IMR-90 (cell line): ENCODE data around the gene BCL2. TPM values are rescaled to one million over a fixed set of nuclear protein-coding genes. Genes with fewer than 3 reads are reported as not detected.

Source experiments
- ATAC-seq: fragments of 200-7000 bp; cut with Tn5 transposase; 2 replicates; pipeline ENCODE4 v1.9.1; 2020; ENCODE audit warnings: low read depth, mild to moderate bottlenecking, moderate library complexity
- BruUV-seq: library from RNA; stranded (reverse); fragments of 400-500 nt; replicated peaks from 2 replicates; lab custom pipeline; 2021; lab: Mats Ljungman, UMichigan
- CTCF ChIA-PET: fragments of 300-600 bp; formaldehyde crosslinking; extraction: SDS; loops from one replicate; lab custom pipeline; 2021; ENCODE audit warnings: antibody characterized with exemption; lab: Yijun Ruan, JAX
- POLR2A ChIA-PET: fragments of 300-600 bp; sonication (Branson Sonifier 250); formaldehyde crosslinking; loops from one replicate; lab custom pipeline; 2022; ENCODE audit warnings: antibody characterized with exemption; ENCODE audit not compliant: unreplicated experiment; lab: Charles Lee
- DNase-seq: peaks from one replicate; pipeline ENCODE4 v3.0.0; 2013
- H2AFZ ChIP-seq: replicated peaks from 2 replicates; pipeline ENCODE3; 2013; ENCODE audit warnings: low read length, mild to moderate bottlenecking; ENCODE audit not compliant: poor library complexity
- H2AK5ac ChIP-seq: 2 replicates; pipeline ENCODE4 v1.6.1; 2013; ENCODE audit warnings: low read depth, low read length, inconsistent platforms
- H2AK9ac ChIP-seq: replicated peaks from 2 replicates; pipeline ENCODE3; 2013; ENCODE audit warnings: mild to moderate bottlenecking, low read depth, low read length, moderate library complexity; ENCODE audit not compliant: poor library complexity
- H2BK120ac ChIP-seq: 2 replicates; pipeline ENCODE4 v1.6.1; 2013; ENCODE audit warnings: low read depth, low read length, inconsistent platforms
- H2BK15ac ChIP-seq: 3 replicates; pipeline ENCODE4 v1.6.1; 2013; ENCODE audit warnings: low read depth, low read length, inconsistent platforms
- H2BK20ac ChIP-seq: 2 replicates; pipeline ENCODE4 v1.6.1; 2013; ENCODE audit warnings: low read depth, mild to moderate bottlenecking, inconsistent platforms, low read length, moderate library complexity
- H2BK5ac ChIP-seq: 2 replicates; pipeline ENCODE4 v1.6.1; 2013; ENCODE audit warnings: mild to moderate bottlenecking, low read depth, low read length, inconsistent platforms; ENCODE audit not compliant: poor library complexity, severe bottlenecking
- H3K14ac ChIP-seq: replicated peaks from 2 replicates; pipeline ENCODE4 v1.6.1; 2013; ENCODE audit warnings: low read depth, low read length, inconsistent platforms
- H3K18ac ChIP-seq: 2 replicates; pipeline ENCODE4 v1.6.1; 2013; ENCODE audit warnings: low read depth, low read length, control low read depth
- H3K23ac ChIP-seq: 2 replicates; pipeline ENCODE4 v1.6.1; 2013; ENCODE audit warnings: low read depth, low read length, inconsistent platforms
- H3K27ac ChIP-seq: 2 replicates; pipeline ENCODE4 v1.5.1; 2013; ENCODE audit warnings: mild to moderate bottlenecking, control low read depth, low read length; ENCODE audit not compliant: insufficient read depth
- H3K27me3 ChIP-seq: 2 replicates; pipeline ENCODE4 v1.6.1; 2013; ENCODE audit warnings: low read length; ENCODE audit not compliant: control insufficient read depth, insufficient read depth
- H3K36me3 ChIP-seq: 2 replicates; pipeline ENCODE4 v1.6.1; 2013; ENCODE audit warnings: low read length, mixed read lengths; ENCODE audit not compliant: control insufficient read depth, insufficient read depth
- H3K4ac ChIP-seq: 2 replicates; pipeline ENCODE4 v1.6.1; 2013; ENCODE audit warnings: low read depth, low read length, inconsistent platforms
- H3K4me1 ChIP-seq: 2 replicates; pipeline ENCODE4 v1.6.1; 2013; ENCODE audit warnings: low read length, mixed read lengths; ENCODE audit not compliant: control insufficient read depth, insufficient read depth
- H3K4me2 ChIP-seq: 2 replicates; pipeline ENCODE4 v1.6.1; 2013; ENCODE audit warnings: low read depth, mild to moderate bottlenecking, control low read depth, low read length, moderate library complexity
- H3K4me3 ChIP-seq: 2 replicates; pipeline ENCODE4 v1.5.1; 2013; ENCODE audit warnings: low read depth, mild to moderate bottlenecking, control low read depth, low read length, moderate library complexity; ENCODE audit not compliant: insufficient read depth
- H3K56ac ChIP-seq: 2 replicates; pipeline ENCODE4 v1.6.1; 2013; ENCODE audit warnings: low read length, inconsistent platforms; ENCODE audit not compliant: insufficient read depth; ENCODE audit errors: extremely low read depth
- H3K79me1 ChIP-seq, 2 experiments: 2 replicates each; pipeline ENCODE4 v1.6.1; 2013; ENCODE audit warnings: low read length in 2 of 2, inconsistent platforms in 1 of 2, low read depth in 1 of 2
- H3K9ac ChIP-seq: 2 replicates; pipeline ENCODE4 v1.6.1; 2013; ENCODE audit warnings: low read depth, low read length, control low read depth
- H3K9me1 ChIP-seq: 2 replicates; pipeline ENCODE4 v1.6.1; 2013; ENCODE audit warnings: low read length, inconsistent platforms; ENCODE audit not compliant: insufficient read depth
- H3K9me3 ChIP-seq: 2 replicates; pipeline ENCODE4 v1.6.1; 2013; ENCODE audit warnings: low read length; ENCODE audit not compliant: control insufficient read depth, insufficient read depth
- H4K20me1 ChIP-seq: 2 replicates; pipeline ENCODE4 v1.6.1; 2013; ENCODE audit warnings: low read length, inconsistent platforms; ENCODE audit not compliant: insufficient read depth
- H4K5ac ChIP-seq: 2 replicates; pipeline ENCODE4 v1.6.1; 2013; ENCODE audit warnings: mild to moderate bottlenecking, low read depth, low read length, control low read depth
- H4K8ac ChIP-seq, 2 experiments: 2 replicates each; pipeline ENCODE4 v1.6.1; 2013; ENCODE audit warnings: low read depth in 2 of 2, low read length in 2 of 2, control low read depth in 1 of 2, inconsistent platforms in 1 of 2
- H4K91ac ChIP-seq: 2 replicates; pipeline ENCODE4 v1.6.1; 2013; ENCODE audit warnings: low read depth, low read length, inconsistent platforms; ENCODE audit not compliant: insufficient read depth
- BHLHE40 ChIP-seq: fragments of 150-350 bp; IDR thresholded peaks from 2 replicates; pipeline ENCODE4 v1.6.1; 2016; ENCODE audit warnings: mild to moderate bottlenecking, low read depth, low read length
- CEBPB ChIP-seq: IDR thresholded peaks from 2 replicates; pipeline ENCODE4 v1.6.1; 2012; ENCODE audit warnings: low read depth, low read length, improper control_type of control experiment
- CHD1 ChIP-seq: IDR thresholded peaks from 2 replicates; pipeline ENCODE4 v1.6.1; 2012; ENCODE audit warnings: low read depth, low read length, improper control_type of control experiment
- CTCF ChIP-seq: conservative IDR thresholded peaks from 2 replicates; pipeline ENCODE4 v1.5.1; 2012; ENCODE audit warnings: mild to moderate bottlenecking, low read depth, low read length, improper control_type of control experiment
- ELK1 ChIP-seq: fragments of 150-350 bp; IDR thresholded peaks from 2 replicates; pipeline ENCODE4 v1.6.1; 2016; ENCODE audit warnings: low read depth, mild to moderate bottlenecking, low read length, moderate library complexity, borderline replicate concordance
- FOS ChIP-seq: fragments of 150-350 bp; IDR thresholded peaks from 2 replicates; pipeline ENCODE4 v1.6.1; 2016; ENCODE audit warnings: low read depth, low read length
- MAFK ChIP-seq: IDR thresholded peaks from 2 replicates; pipeline ENCODE4 v1.6.1; 2012; ENCODE audit warnings: low read depth, low read length, improper control_type of control experiment
- MAZ ChIP-seq: IDR thresholded peaks from 2 replicates; pipeline ENCODE4 v1.6.1; 2012; ENCODE audit warnings: low read depth, mild to moderate bottlenecking, low read length, improper control_type of control experiment, moderate library complexity, borderline replicate concordance
- MXI1 ChIP-seq: IDR thresholded peaks from 2 replicates; pipeline ENCODE4 v1.6.1; 2012; ENCODE audit warnings: low read depth, mild to moderate bottlenecking, low read length, moderate library complexity, borderline replicate concordance
- NFE2L2 ChIP-seq: fragments of 150-350 bp; IDR thresholded peaks from 2 replicates; pipeline ENCODE4 v1.6.1; 2016; ENCODE audit warnings: low read depth, mild to moderate bottlenecking, low read length
- POLR2A ChIP-seq: IDR thresholded peaks from 2 replicates; pipeline ENCODE4 v1.6.1; 2012; ENCODE audit warnings: mild to moderate bottlenecking, low read depth, low read length
- RAD21 ChIP-seq: IDR thresholded peaks from 2 replicates; pipeline ENCODE4 v1.6.1; 2012; ENCODE audit warnings: low read length, improper control_type of control experiment
- RCOR1 ChIP-seq: IDR thresholded peaks from 2 replicates; pipeline ENCODE4 v1.6.1; 2012; ENCODE audit warnings: mild to moderate bottlenecking, low read length, improper control_type of control experiment; ENCODE audit not compliant: insufficient replicate concordance
- RFX5 ChIP-seq: IDR thresholded peaks from 2 replicates; pipeline ENCODE4 v1.8.0; 2012; ENCODE audit warnings: low read depth, mild to moderate bottlenecking, low read length, moderate library complexity
- SMC3 ChIP-seq: fragments of 150-350 bp; IDR thresholded peaks from 2 replicates; pipeline ENCODE4 v1.6.1; 2016; ENCODE audit warnings: low read depth, mild to moderate bottlenecking, antibody characterized with exemption, low read length, moderate library complexity
- USF2 ChIP-seq: fragments of 150-350 bp; IDR thresholded peaks from 2 replicates; pipeline ENCODE4 v1.6.1; 2017; ENCODE audit warnings: mild to moderate bottlenecking, antibody characterized with exemption, low read length, low read depth
- WGBS, 2 experiments: methylation state at CpG; one replicate each; pipeline versions ENCODE4 v1.1.5 to v1.1.7; 2013; ENCODE audit warnings: missing lambda C conversion rate in 2 of 2; ENCODE audit not compliant: insufficient read length in 1 of 2; ENCODE audit errors: extremely low coverage in 2 of 2; 5-methylcytosine and 5-hydroxymethylcytosine counted together
- dilution Hi-C: fragments of 300-500 bp; cut with HindIII; formaldehyde crosslinking; loops from one replicate; pipeline ENCODE4 v1.14.3; 2018; ENCODE audit warnings: low sequenced_read_pairs; ENCODE audit not compliant: unreplicated experiment
- in situ Hi-C: fragments of 300-500 bp; cut with MboI; formaldehyde crosslinking; loops from 3 replicates; pipeline ENCODE4 v1.14.3; 2019; ENCODE audit warnings: low sequenced_read_pairs, inconsistent platforms, mixed read lengths
- intact Hi-C: fragments of 100-400 bp; cut with micrococcal nuclease; formaldehyde crosslinking; loops from 2 replicates; pipeline ENCODE4 v1.10.0; 2022
- polyA plus RNA-seq, 3 experiments: library from polyadenylated mRNA; depleted of rRNA; stranded (reverse); fragments of >200 nt; gene quantifications; 2 replicates each; pipeline ENCODE4 v1.2.3, GENCODE V29; 2012; ENCODE audit warnings: low replicate concordance in 1 of 3
- total RNA-seq: library from RNA; depleted of rRNA; stranded (reverse); fragments of >200 nt; gene quantifications from 2 replicates; pipeline ENCODE4 v1.2.3, GENCODE V29; 2012

The BCL2 gene
- total and polyA plus RNA-seq, 2 of the 4 experiments (the other 2 are of a cell fraction), result 0.24 to 0.54 TPM

GRCh38 chr18:63083555-63083954 lies 236.0 kb downstream of the BCL2 start:
- no peak overlapping the region for H2BK120ac ChIP-seq
- no peak overlapping the region for H3K9ac ChIP-seq
- H3K23ac ChIP-seq, result no peak overlapping the region
- H3K36me3 ChIP-seq, result no peaks in the 10 kb centered on the region
- no peak overlapping the region for H2AFZ ChIP-seq
- no peak overlapping the region for H3K4me2 ChIP-seq
- no peak overlapping the region for H3K14ac ChIP-seq
- no peaks in the 10 kb centered on the region for H3K9me1 ChIP-seq
- H4K5ac ChIP-seq, result no peak overlapping the region
- H3K27ac ChIP-seq, result no peak overlapping the region
- no peaks in the 10 kb centered on the region for H4K20me1 ChIP-seq
- H3K4me3 ChIP-seq, result no peak overlapping the region
- peaks cover 9% of the 10 kb centered on the region for H3K27me3 ChIP-seq
- no TSS peak for BruUV-seq
- H2AK5ac ChIP-seq, result no peak overlapping the region
- in situ Hi-C loops (no loop called here), intact Hi-C loops (no loop called here), dilution Hi-C loops (no loop called here)
- H2BK15ac ChIP-seq, result no peak overlapping the region
- no peak overlapping the region for H3K4ac ChIP-seq
- no peak overlapping the region for H3K18ac ChIP-seq
- H2BK20ac ChIP-seq, result no peak overlapping the region
- H3K56ac ChIP-seq, result no peak overlapping the region
- ChIA-PET CTCF (no interaction called here), POLR2A (no interaction called here)
- no peaks in the 10 kb centered on the region for H3K4me1 ChIP-seq
- no peak overlapping the region for H4K91ac ChIP-seq
- no peak for DNase-seq
- H3K79me1 ChIP-seq, result no peaks in the 10 kb centered on the region
- H2BK5ac ChIP-seq, result no peak overlapping the region
- no CpG with 5 or more reads among the region's 2 CpGs for WGBS, 2 experiments
- no peak overlapping the region for H4K8ac ChIP-seq
- H3K9me3 ChIP-seq, result no peaks in the 10 kb centered on the region
- no peak for ATAC-seq
- no peak for TF ChIP-seq RCOR1
- TF ChIP-seq ELK1, result no peak
- TF ChIP-seq NFE2L2, result no peak
- no peak for TF ChIP-seq RAD21
- TF ChIP-seq MAFK, result no peak
- no peak for TF ChIP-seq MXI1
- no peak for TF ChIP-seq POLR2A
- TF ChIP-seq CHD1, result no peak
- no peak for TF ChIP-seq CEBPB
- TF ChIP-seq CTCF, result no peak
- no peak for TF ChIP-seq FOS
- TF ChIP-seq MAZ, result no peak
- no peak for TF ChIP-seq RFX5
- TF ChIP-seq USF2, result no peak
- TF ChIP-seq BHLHE40, result no peak
- no peak for TF ChIP-seq SMC3
- H2AK9ac ChIP-seq, result no peak overlapping the region
